Activated T-helper 2 cell treated with anti-CD3 and anti-CD28 coated beads, Interferon-gamma antibody, Interleukin-2, Interleukin-4, amounts not matched to agents 10 μg/mL and 5 μg/mL and 100 μg/mL, durations not matched to agents 14 hours and 24 hours and 36 hours (primary cell): ENCODE data around the gene MAP3K3. TPM values are rescaled to one million over a fixed set of nuclear protein-coding genes. Genes with fewer than 3 reads are reported as not detected.

Source experiments
- DNase-seq: peaks from one replicate; pipeline ENCODE4 v3.0.0; 2021; ENCODE audit warnings: low spot score
- H3K27ac Mint-ChIP-seq: one replicate; pipeline ENCODE4 v1.8.0; 2021; ENCODE audit warnings: mixed read lengths
- H3K27me3 Mint-ChIP-seq: one replicate; pipeline ENCODE4 v1.8.0; 2021; ENCODE audit warnings: low read depth, mixed read lengths
- H3K36me3 Mint-ChIP-seq: one replicate; pipeline ENCODE4 v1.8.0; 2021; ENCODE audit warnings: low read depth, mixed read lengths
- H3K4me1 Mint-ChIP-seq: one replicate; pipeline ENCODE4 v1.8.0; 2021; ENCODE audit warnings: low read depth, mixed read lengths
- H3K4me3 Mint-ChIP-seq: one replicate; pipeline ENCODE4 v1.8.0; 2021; ENCODE audit warnings: low read depth, mild to moderate bottlenecking, moderate library complexity, mixed read lengths
- H3K9me3 Mint-ChIP-seq: one replicate; pipeline ENCODE4 v1.8.0; 2021; ENCODE audit warnings: mixed read lengths
- intact Hi-C: fragments of 100-400 bp; cut with micrococcal nuclease; formaldehyde crosslinking; loops from one replicate; pipeline ENCODE4 v1.15.1; 2023
- total RNA-seq: library from RNA; stranded (reverse); gene quantifications from 2 replicates; pipeline ENCODE4 v1.2.3, GENCODE V29; 2022

The MAP3K3 gene
- total RNA-seq, 1 donor from 2014 or later, result 28.7 TPM

DNA sequence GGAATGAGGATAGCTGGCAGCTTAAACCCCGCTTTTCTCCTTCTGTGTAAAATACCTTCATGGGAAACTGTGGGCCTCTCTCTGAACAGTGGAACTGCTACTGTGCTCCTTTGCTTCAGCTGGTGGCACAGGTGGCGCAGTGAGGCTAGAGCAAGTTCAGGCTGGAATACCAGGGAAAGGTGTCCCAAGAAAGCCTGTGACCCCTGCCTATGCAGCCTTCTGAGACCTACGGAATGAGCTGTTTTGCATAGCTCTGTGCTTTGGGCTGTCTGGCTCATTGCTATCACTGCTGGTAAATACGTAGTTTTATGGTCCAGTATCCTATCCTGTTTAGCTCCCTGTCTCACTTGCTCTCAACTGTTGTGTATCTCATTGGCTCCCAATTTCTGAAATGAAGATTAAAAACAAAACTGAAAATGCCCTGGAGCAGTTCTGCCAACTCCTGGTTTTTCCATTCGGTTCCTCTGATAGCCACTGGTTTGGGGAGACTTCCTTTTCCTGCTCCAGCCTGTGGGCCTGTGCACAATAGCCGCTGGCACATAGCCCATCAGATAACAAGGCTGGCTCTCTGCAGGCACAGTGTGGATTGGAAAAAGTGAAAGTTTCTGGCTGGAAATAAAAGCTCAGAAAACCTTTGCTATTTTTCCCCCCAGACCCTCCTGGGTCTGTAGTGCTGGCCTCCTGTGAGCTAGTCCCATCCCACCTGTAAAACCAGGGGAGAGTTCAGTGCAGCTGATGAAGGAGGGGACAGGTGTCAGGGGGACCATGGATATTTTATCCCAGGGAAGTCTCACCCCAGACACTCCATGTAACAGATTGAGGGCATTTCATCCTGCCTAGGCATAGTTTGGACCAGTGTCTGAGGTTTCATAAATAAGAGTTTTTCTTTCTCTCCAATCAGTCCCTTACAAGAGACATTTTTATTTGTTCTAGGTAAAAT lies 53.7 kb downstream of the MAP3K3 start:
- intact Hi-C loops, result no loop called here
- H3K4me1 Mint-ChIP-seq, result no peaks in the 10 kb centered on the region
- H3K27me3 Mint-ChIP-seq, result no peaks in the 10 kb centered on the region
- H3K36me3 Mint-ChIP-seq, result peaks cover 7% of the 10 kb centered on the region
- no peak overlapping the region for H3K4me3 Mint-ChIP-seq
- H3K9me3 Mint-ChIP-seq, result no peaks in the 10 kb centered on the region
- DNase-seq, result no peak
- H3K27ac Mint-ChIP-seq, result no peak overlapping the region

GRCh38 chr17:63676584-63676983 lies 54.4 kb downstream of the MAP3K3 start:
- no peaks in the 10 kb centered on the region for H3K9me3 Mint-ChIP-seq
- intact Hi-C loops, result no loop called here
- DNase-seq, result no peak
- no peak overlapping the region for H3K4me3 Mint-ChIP-seq
- H3K4me1 Mint-ChIP-seq, result no peaks in the 10 kb centered on the region
- H3K27ac Mint-ChIP-seq, result no peak overlapping the region
- H3K36me3 Mint-ChIP-seq, result peaks cover 6% of the 10 kb centered on the region
- no peaks in the 10 kb centered on the region for H3K27me3 Mint-ChIP-seq

GRCh38 chr17:63679214-63679613 lies 57.0 kb downstream of the MAP3K3 start:
- no peak overlapping the region for H3K27ac Mint-ChIP-seq
- H3K36me3 Mint-ChIP-seq, result peaks cover 19% of the 10 kb centered on the region
- H3K9me3 Mint-ChIP-seq, result no peaks in the 10 kb centered on the region
- H3K4me3 Mint-ChIP-seq, result no peak overlapping the region
- H3K27me3 Mint-ChIP-seq, result no peaks in the 10 kb centered on the region
- no peak for DNase-seq
- H3K4me1 Mint-ChIP-seq, result no peaks in the 10 kb centered on the region
- intact Hi-C loops, result no loop called here

DNA sequence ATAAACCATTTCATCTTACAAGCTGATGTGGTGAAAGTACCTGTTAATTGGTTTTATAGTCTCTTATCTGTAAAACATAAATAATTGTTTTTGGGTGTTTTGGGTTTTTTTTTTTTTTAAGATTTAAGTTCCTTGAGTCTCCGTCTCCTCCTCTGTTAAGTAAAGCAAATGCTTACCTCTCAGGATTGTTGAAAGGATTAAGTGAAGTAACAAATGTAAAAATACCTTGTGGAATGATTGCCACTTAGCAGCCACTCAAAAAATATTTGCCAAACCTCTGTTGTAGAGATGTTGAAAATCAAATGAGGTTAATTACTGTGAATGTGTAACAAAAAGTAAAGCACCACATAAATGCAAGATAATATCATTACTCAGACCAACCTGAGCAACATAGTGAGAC lies 58.5 kb downstream of the MAP3K3 start:
- Mint-ChIP-seq H3K4me1 (peaks cover under 1% of the 10 kb centered on the region), H3K36me3 (peaks cover 24% of the 10 kb centered on the region), H3K9me3 (no peaks in the 10 kb centered on the region), H3K27ac (no peak overlapping the region), H3K27me3 (no peaks in the 10 kb centered on the region), H3K4me3 (no peak overlapping the region)
- intact Hi-C loops, result no loop called here
- no peak for DNase-seq

DNA sequence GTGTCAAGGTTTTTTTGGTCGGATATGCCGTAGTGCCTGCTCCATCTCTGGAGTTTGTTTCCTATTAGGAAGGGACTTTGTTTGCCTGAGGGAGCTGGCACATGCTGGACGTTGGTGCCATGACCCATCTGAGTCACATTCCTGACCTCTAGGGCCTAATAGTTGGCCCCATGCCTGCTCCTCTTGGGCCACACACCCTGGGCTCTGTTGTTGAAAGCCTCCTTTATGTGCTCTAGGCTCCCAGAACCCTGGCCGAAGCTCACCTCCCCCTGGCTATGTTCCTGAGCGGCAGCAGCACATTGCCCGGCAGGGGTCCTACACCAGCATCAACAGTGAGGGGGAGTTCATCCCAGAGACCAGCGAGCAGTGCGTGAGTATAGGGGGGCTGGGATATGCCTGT lies 59.3 kb downstream of the MAP3K3 start:
- H3K4me3 Mint-ChIP-seq, result no peak overlapping the region
- no peaks in the 10 kb centered on the region for H3K9me3 Mint-ChIP-seq
- DNase-seq, result no peak
- H3K27me3 Mint-ChIP-seq, result no peaks in the 10 kb centered on the region
- H3K36me3 Mint-ChIP-seq, result peaks cover 29% of the 10 kb centered on the region
- H3K4me1 Mint-ChIP-seq, result peaks cover 2% of the 10 kb centered on the region
- intact Hi-C loops, result no loop called here
- H3K27ac Mint-ChIP-seq, result no peak overlapping the region

DNA sequence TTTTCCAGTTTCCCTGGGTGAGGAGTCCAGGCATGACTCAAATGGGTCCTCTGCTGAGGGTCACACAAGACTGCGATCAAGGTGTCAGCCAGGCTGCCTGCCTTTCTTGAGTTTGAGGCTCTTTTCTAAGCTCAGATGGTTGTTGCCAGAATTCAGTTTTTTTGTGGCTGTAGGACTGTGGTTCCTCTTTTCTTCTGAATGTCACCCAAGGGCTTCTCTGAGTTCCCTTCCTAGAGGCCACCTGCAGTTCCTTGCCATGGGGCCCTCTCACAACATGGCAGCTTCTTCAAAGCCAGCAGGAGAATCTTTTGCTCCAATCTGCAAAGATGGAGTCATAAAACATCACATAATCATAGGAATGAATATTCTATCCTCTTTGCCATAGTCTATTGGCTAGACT lies 60.2 kb downstream of the MAP3K3 start:
- no peak overlapping the region for H3K27ac Mint-ChIP-seq
- H3K36me3 Mint-ChIP-seq, result peaks cover 29% of the 10 kb centered on the region
- no peaks in the 10 kb centered on the region for H3K9me3 Mint-ChIP-seq
- H3K4me1 Mint-ChIP-seq, result peaks cover 2% of the 10 kb centered on the region
- H3K27me3 Mint-ChIP-seq, result no peaks in the 10 kb centered on the region
- intact Hi-C loops, result no loop called here
- DNase-seq, result no peak
- no peak overlapping the region for H3K4me3 Mint-ChIP-seq

DNA sequence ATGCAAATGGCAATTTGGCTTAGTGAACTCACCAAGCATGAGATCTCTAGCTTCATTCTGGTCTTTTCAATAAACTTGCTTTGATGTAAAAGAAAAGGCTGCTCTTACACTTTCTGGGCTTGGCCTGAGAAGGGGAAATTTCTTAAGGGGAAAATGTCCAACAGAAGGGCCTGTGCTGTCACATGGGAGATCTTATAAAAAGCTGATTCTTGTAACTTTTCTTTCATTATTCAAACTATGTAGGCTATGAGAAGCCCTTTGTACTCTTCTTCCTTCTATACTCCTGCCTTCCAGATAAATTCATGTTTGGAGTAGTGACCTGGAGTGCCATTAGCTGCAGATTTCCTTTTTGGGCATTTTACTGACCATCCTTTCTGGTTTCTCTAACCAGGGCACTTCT lies 60.8 kb downstream of the MAP3K3 start:
- intact Hi-C loops, result no loop called here
- H3K4me3 Mint-ChIP-seq, result no peak overlapping the region
- peaks cover 2% of the 10 kb centered on the region for H3K4me1 Mint-ChIP-seq
- H3K27ac Mint-ChIP-seq, result no peak overlapping the region
- no peaks in the 10 kb centered on the region for H3K9me3 Mint-ChIP-seq
- peaks cover 30% of the 10 kb centered on the region for H3K36me3 Mint-ChIP-seq
- DNase-seq, result no peak
- no peaks in the 10 kb centered on the region for H3K27me3 Mint-ChIP-seq

DNA sequence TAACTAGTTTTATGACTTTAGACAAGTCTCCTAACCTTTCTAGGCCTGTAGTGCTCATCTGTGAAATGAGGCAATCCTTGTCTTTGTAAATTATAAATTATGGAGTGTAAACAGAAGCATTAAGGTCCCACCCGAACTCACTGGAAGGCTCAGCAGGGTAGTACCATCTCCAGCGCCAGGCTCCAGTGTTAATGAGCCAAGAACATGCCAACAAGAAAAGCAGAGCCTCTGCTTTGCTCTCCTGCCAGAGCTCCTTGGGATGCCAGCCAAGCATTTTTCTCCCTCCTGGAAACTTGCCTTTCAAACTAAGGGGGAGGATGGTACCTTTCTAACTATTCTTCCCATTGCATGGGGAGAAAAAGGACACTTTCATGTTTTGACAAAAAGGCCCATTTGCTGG lies 62.8 kb downstream of the MAP3K3 start:
- H3K9me3 Mint-ChIP-seq, result no peaks in the 10 kb centered on the region
- no peak overlapping the region for H3K27ac Mint-ChIP-seq
- no peaks in the 10 kb centered on the region for H3K27me3 Mint-ChIP-seq
- H3K36me3 Mint-ChIP-seq, result peaks cover 35% of the 10 kb centered on the region
- DNase-seq, result no peak
- H3K4me3 Mint-ChIP-seq, result no peak overlapping the region
- H3K4me1 Mint-ChIP-seq, result peaks cover 2% of the 10 kb centered on the region
- intact Hi-C loops, result no loop called here

- no peaks in the 10 kb centered on the region for H3K9me3 Mint-ChIP-seq
Measured at GRCh38 chr17:63685578-63685977, 63.4 kb downstream of the MAP3K3 start.

GRCh38 chr17:63686138-63686685 lies 64.0 kb downstream of the MAP3K3 start:
- peaks cover 2% of the 10 kb centered on the region for H3K4me1 Mint-ChIP-seq
- H3K9me3 Mint-ChIP-seq, result no peaks in the 10 kb centered on the region
- peaks cover 46% of the 10 kb centered on the region for H3K36me3 Mint-ChIP-seq
- H3K27ac Mint-ChIP-seq, result peak overlapping the region; percentile 11
- H3K27me3 Mint-ChIP-seq, result no peaks in the 10 kb centered on the region
- intact Hi-C loops, result no loop called here
- H3K4me3 Mint-ChIP-seq, result no peak overlapping the region
- no peak for DNase-seq

More at GRCh38 chr17:63685578-63685977, 63.4 kb downstream of the MAP3K3 start:
- Mint-ChIP-seq H3K4me1 (peaks cover 2% of the 10 kb centered on the region), H3K36me3 (peaks cover 41% of the 10 kb centered on the region), H3K27me3 (no peaks in the 10 kb centered on the region), H3K4me3 (no peak overlapping the region), H3K27ac (no peak overlapping the region)
- DNase-seq, result no peak
- intact Hi-C loops, result no loop called here

DNA sequence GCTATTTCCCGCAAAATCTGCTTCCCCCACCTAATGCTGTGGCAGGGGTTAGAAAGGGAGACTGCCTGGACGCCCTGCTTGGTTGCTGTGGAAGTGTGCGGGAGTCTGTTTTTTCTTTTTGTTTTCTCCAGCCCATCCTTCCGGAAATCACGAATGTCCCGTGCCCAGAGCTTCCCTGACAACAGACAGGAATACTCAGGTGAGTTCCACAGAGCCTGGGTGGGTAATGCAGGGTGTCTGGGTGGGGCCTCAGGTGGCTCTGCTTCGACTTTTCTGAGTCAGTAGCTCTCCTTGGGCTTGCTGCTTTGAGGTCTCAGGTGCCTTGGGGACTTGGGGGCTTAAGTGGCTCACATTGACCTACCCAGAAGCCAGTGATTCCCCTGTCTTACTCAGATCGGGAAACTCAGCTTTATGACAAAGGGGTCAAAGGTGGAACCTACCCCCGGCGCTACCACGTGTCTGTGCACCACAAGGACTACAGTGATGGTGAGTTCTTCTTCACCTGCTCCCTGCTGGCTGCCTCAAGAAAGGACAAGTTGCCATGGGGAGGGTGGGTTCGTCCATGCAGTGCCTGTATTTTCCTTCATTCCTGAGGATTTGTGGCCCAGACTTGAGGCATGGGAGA lies 66.3 kb downstream of the MAP3K3 start:
- intact Hi-C loops, result no loop called here
- Mint-ChIP-seq H3K27me3 (no peaks in the 10 kb centered on the region), H3K27ac (no peak overlapping the region), H3K36me3 (peaks cover 43% of the 10 kb centered on the region), H3K9me3 (no peaks in the 10 kb centered on the region), H3K4me1 (peaks cover 2% of the 10 kb centered on the region), H3K4me3 (no peak overlapping the region)
- no peak for DNase-seq

DNA sequence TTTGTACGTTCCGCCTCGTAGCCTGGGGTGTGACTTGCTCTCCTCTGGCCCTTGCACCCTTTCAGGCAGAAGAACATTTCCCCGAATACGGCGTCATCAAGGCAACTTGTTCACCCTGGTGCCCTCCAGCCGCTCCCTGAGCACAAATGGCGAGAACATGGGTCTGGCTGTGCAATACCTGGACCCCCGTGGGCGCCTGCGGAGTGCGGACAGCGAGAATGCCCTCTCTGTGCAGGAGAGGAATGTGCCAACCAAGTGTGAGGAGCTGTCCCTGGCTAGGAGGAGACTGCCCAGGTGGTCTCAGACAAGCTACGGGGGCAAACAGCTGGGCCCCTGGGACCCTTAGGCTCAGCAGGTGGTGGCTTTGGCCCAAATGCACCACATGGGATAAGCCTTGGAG lies 67.3 kb downstream of the MAP3K3 start:
- peaks cover 2% of the 10 kb centered on the region for H3K4me1 Mint-ChIP-seq
- H3K9me3 Mint-ChIP-seq, result no peaks in the 10 kb centered on the region
- intact Hi-C loops, result no loop called here
- H3K27me3 Mint-ChIP-seq, result no peaks in the 10 kb centered on the region
- H3K36me3 Mint-ChIP-seq, result peaks cover 39% of the 10 kb centered on the region
- no peak overlapping the region for H3K4me3 Mint-ChIP-seq
- no peak overlapping the region for H3K27ac Mint-ChIP-seq
- DNase-seq, result no peak

GRCh38 chr17:63692195-63692816 lies 70.1 kb downstream of the MAP3K3 start:
- Mint-ChIP-seq H3K9me3 (no peaks in the 10 kb centered on the region), H3K27me3 (no peaks in the 10 kb centered on the region), H3K4me3 (no peak overlapping the region), H3K36me3 (peaks cover 49% of the 10 kb centered on the region), H3K27ac (peak overlapping the region; percentile 36), H3K4me1 (peaks cover 24% of the 10 kb centered on the region)
- intact Hi-C loops, result no loop called here
- no peak for DNase-seq
